Activated T-helper 1 cell treated with anti-CD3 and anti-CD28 coated beads, Interleukin-2, amount 50 U/mL, for 16 hours (primary cell): ENCODE results near the gene PODN.

Experiments
- DNase-seq, 2 donors: peaks; one replicate each; pipeline ENCODE4 v3.0.0-alpha.2; 2020; ENCODE audit warnings: low read depth in 1 of 2, low spot score in 1 of 2

PODN gene

GRCh38 chr1:53073868-53074311, 11.9 kb downstream of the PODN start:
- DNase-seq: peak in 1 of 2 donors; percentile 1

- DNase-seq: no peak
These were observed 12.5 kb downstream of the PODN start for GRCh38 chr1:53074313-53075154.

- DNase-seq: no peak
These were observed 13.2 kb downstream of the PODN start for GRCh38 chr1:53075206-53075605.

GRCh38 chr1:53075761-53076163, 13.7 kb downstream of the PODN start:
- DNase-seq: no peak

GRCh38 chr1:53076165-53076564, 14.2 kb downstream of the PODN start:
- no peak for DNase-seq

GRCh38 chr1:53076721-53077598, 14.9 kb downstream of the PODN start:
- DNase-seq: no peak

- no peak for DNase-seq
These were observed 15.6 kb downstream of the PODN start for GRCh38 chr1:53077599-53077965.

- DNase-seq: no peak
These were observed 16.5 kb downstream of the PODN start for GRCh38 chr1:53078333-53079101.

GRCh38 chr1:53079251-53079650, 17.2 kb downstream of the PODN start:
- DNase-seq: no peak

GRCh38 chr1:53080041-53080440, 18.0 kb downstream of the PODN start:
- no peak for DNase-seq

GRCh38 chr1:53080769-53081168, 18.8 kb downstream of the PODN start:
- DNase-seq: no peak

- DNase-seq: no peak
These were observed 19.5 kb downstream of the PODN start for GRCh38 chr1:53081384-53082066.

- no peak for DNase-seq
These were observed 20.9 kb downstream of the PODN start for GRCh38 chr1:53082826-53083455.

GRCh38 chr1:53083636-53084588, 21.9 kb downstream of the PODN start:
- DNase-seq: no peak

GRCh38 chr1:53084589-53084971, 22.6 kb downstream of the PODN start:
- no peak for DNase-seq

GRCh38 chr1:53085405-53085804, 23.4 kb downstream of the PODN start:
- no peak for DNase-seq

- no peak for DNase-seq
These were observed 24.6 kb downstream of the PODN start for GRCh38 chr1:53086491-53087070.

- no peak for DNase-seq
These were observed 25.6 kb downstream of the PODN start for GRCh38 chr1:53087332-53088285.
